Endothelial cell (in vitro differentiated cells): ENCODE measurements around the gene MFSD6. TPM values are rescaled to one million over a fixed set of nuclear protein-coding genes. Genes with fewer than 3 reads are reported as not detected.

Source experiments
- DNase-seq: peaks from one replicate; pipeline ENCODE4 v3.0.0; 2021; ENCODE audit warnings: low spot score
- H3K27ac Mint-ChIP-seq: one replicate; pipeline ENCODE4 v1.8.0; 2021; ENCODE audit warnings: mixed read lengths, inconsistent platforms; ENCODE audit not compliant: unreplicated experiment
- H3K27me3 Mint-ChIP-seq: one replicate; pipeline ENCODE4 v1.8.0; 2021; ENCODE audit warnings: mild to moderate bottlenecking, moderate library complexity, mixed read lengths, inconsistent platforms; ENCODE audit not compliant: unreplicated experiment
- H3K36me3 Mint-ChIP-seq: one replicate; pipeline ENCODE4 v1.8.0; 2021; ENCODE audit warnings: mild to moderate bottlenecking, low read depth, mixed read lengths, inconsistent platforms; ENCODE audit not compliant: unreplicated experiment
- H3K4me1 Mint-ChIP-seq: one replicate; pipeline ENCODE4 v1.8.0; 2021; ENCODE audit warnings: mild to moderate bottlenecking, mixed read lengths, inconsistent platforms; ENCODE audit not compliant: unreplicated experiment
- H3K4me3 Mint-ChIP-seq: one replicate; pipeline ENCODE4 v1.8.0; 2021; ENCODE audit warnings: mild to moderate bottlenecking, mixed read lengths, inconsistent platforms; ENCODE audit not compliant: unreplicated experiment
- H3K9me3 Mint-ChIP-seq: one replicate; pipeline ENCODE4 v1.8.0; 2021; ENCODE audit warnings: mixed read lengths, inconsistent platforms; ENCODE audit not compliant: unreplicated experiment
- CTCF ChIP-seq: fragments of 200-600 bp; sonication (generic); IDR thresholded peaks from one replicate; pipeline ENCODE4 v1.5.0; 2021; ENCODE audit warnings: antibody characterized with exemption; ENCODE audit not compliant: unreplicated experiment
- total RNA-seq: library from RNA; stranded (reverse); fragmentation: NEBNext Ultra II Directional; extraction: Animal tissue kit (Norgen Biotek cat#: 25700); gene quantifications from one replicate; pipeline ENCODE4 v1.2.1, GENCODE V29; 2021; ENCODE audit not compliant: unreplicated experiment

Gene MFSD6
- total RNA-seq, 1 donor from 2014 or later = 2.4 TPM

- DNase-seq = no peak
- H3K9me3 Mint-ChIP-seq = no peaks in the 10 kb centered on the region
- H3K27ac Mint-ChIP-seq = peak overlapping the region; percentile 13
- H3K4me3 Mint-ChIP-seq = no peak overlapping the region
- peaks cover 4% of the 10 kb centered on the region for H3K27me3 Mint-ChIP-seq
- peaks cover 11% of the 10 kb centered on the region for H3K4me1 Mint-ChIP-seq
- TF ChIP-seq CTCF = no peak
- no peaks in the 10 kb centered on the region for H3K36me3 Mint-ChIP-seq
Observed at GRCh38 chr2:190527918-190528317, 119.8 kb downstream of the MFSD6 start.

GRCh38 chr2:190528521-190529001, 120.4 kb downstream of the MFSD6 start:
- Mint-ChIP-seq H3K36me3 (no peaks in the 10 kb centered on the region), H3K4me3 (no peak overlapping the region), H3K9me3 (no peaks in the 10 kb centered on the region), H3K27me3 (peaks cover 7% of the 10 kb centered on the region), H3K27ac (no peak overlapping the region), H3K4me1 (peaks cover 15% of the 10 kb centered on the region)
- TF ChIP-seq CTCF = no peak
- DNase-seq = no peak

GRCh38 chr2:190529486-190530247, 121.5 kb downstream of the MFSD6 start:
- no peak overlapping the region for H3K27ac Mint-ChIP-seq
- H3K4me1 Mint-ChIP-seq = peaks cover 19% of the 10 kb centered on the region
- H3K4me3 Mint-ChIP-seq = no peak overlapping the region
- no peak for TF ChIP-seq CTCF
- no peaks in the 10 kb centered on the region for H3K36me3 Mint-ChIP-seq
- H3K9me3 Mint-ChIP-seq = no peaks in the 10 kb centered on the region
- no peak for DNase-seq
- peaks cover 8% of the 10 kb centered on the region for H3K27me3 Mint-ChIP-seq

- no peaks in the 10 kb centered on the region for H3K9me3 Mint-ChIP-seq
- peaks cover 8% of the 10 kb centered on the region for H3K27me3 Mint-ChIP-seq
- H3K27ac Mint-ChIP-seq = no peak overlapping the region
- H3K36me3 Mint-ChIP-seq = no peaks in the 10 kb centered on the region
- no peak for DNase-seq
- peaks cover 19% of the 10 kb centered on the region for H3K4me1 Mint-ChIP-seq
- H3K4me3 Mint-ChIP-seq = no peak overlapping the region
- no peak for TF ChIP-seq CTCF
Observed at GRCh38 chr2:190530248-190530900, 122.2 kb downstream of the MFSD6 start.

GRCh38 chr2:190532581-190532980, 124.4 kb downstream of the MFSD6 start:
- Mint-ChIP-seq H3K4me1 (peaks cover 34% of the 10 kb centered on the region), H3K27me3 (peaks cover 4% of the 10 kb centered on the region), H3K4me3 (no peak overlapping the region), H3K27ac (no peak overlapping the region), H3K36me3 (no peaks in the 10 kb centered on the region), H3K9me3 (no peaks in the 10 kb centered on the region)
- no peak for TF ChIP-seq CTCF
- no peak for DNase-seq
